IPS-18c (cell line): ENCODE data around the gene PRSS48.
"Not testable (repeated sequence)": the region's sequence is repeated elsewhere in the genome, so short reads cannot be mapped to it uniquely, and the experiment has no call there.

ENCODE experiments used
- H3K4me3 ChIP-seq: 2 replicates; pipeline ENCODE4 v1.7.0; 2013; ENCODE audit warnings: low read depth, mild to moderate bottlenecking, low read length, moderate library complexity; ENCODE audit not compliant: insufficient read depth
- H3K9me3 ChIP-seq: one replicate; pipeline ENCODE4 v1.6.1; 2013; ENCODE audit warnings: mild to moderate bottlenecking, low read length, moderate library complexity; ENCODE audit not compliant: control insufficient read depth, insufficient read depth

PRSS48 gene

GRCh38 chr4:151255226-151255625 lies 21.7 kb upstream of the PRSS48 start:
- not testable (repeated sequence) for H3K9me3 ChIP-seq, H3K4me3 ChIP-seq

GRCh38 chr4:151255680-151256079 lies 21.3 kb upstream of the PRSS48 start:
- not testable (repeated sequence) for H3K4me3 ChIP-seq, H3K9me3 ChIP-seq

GRCh38 chr4:151256134-151256533 lies 20.8 kb upstream of the PRSS48 start:
- Histone ChIP-seq H3K4me3 (no peak overlapping the region), H3K9me3 (peaks cover 3% of the 10 kb centered on the region)

GRCh38 chr4:151257704-151258103 lies 19.3 kb upstream of the PRSS48 start:
- Histone ChIP-seq H3K4me3 (no peak overlapping the region), H3K9me3 (peaks cover 4% of the 10 kb centered on the region)

- peaks cover 4% of the 10 kb centered on the region for H3K9me3 ChIP-seq
- no peak overlapping the region for H3K4me3 ChIP-seq
These were observed 17.2 kb upstream of the PRSS48 start for GRCh38 chr4:151259752-151260151.

GRCh38 chr4:151260526-151260925 lies 16.4 kb upstream of the PRSS48 start:
- Histone ChIP-seq H3K4me3 (no peak overlapping the region), H3K9me3 (peaks cover 4% of the 10 kb centered on the region)

- Histone ChIP-seq H3K9me3 (peaks cover 2% of the 10 kb centered on the region), H3K4me3 (no peak overlapping the region)
These were observed 13.5 kb upstream of the PRSS48 start for GRCh38 chr4:151263455-151263854.

- H3K4me3 ChIP-seq: no peak overlapping the region
- H3K9me3 ChIP-seq: no peaks in the 10 kb centered on the region
These were observed 10.5 kb upstream of the PRSS48 start for GRCh38 chr4:151266497-151266896.

- Histone ChIP-seq H3K4me3 (no peak overlapping the region), H3K9me3 (no peaks in the 10 kb centered on the region)
These were observed 9.9 kb upstream of the PRSS48 start for GRCh38 chr4:151267104-151267503.

- Histone ChIP-seq H3K9me3 (no peaks in the 10 kb centered on the region), H3K4me3 (no peak overlapping the region)
These were observed 9.0 kb upstream of the PRSS48 start for GRCh38 chr4:151267822-151268535.

- H3K9me3 ChIP-seq, H3K4me3 ChIP-seq: not testable (repeated sequence)
These were observed 8.1 kb upstream of the PRSS48 start for GRCh38 chr4:151268905-151269304.

- H3K4me3 ChIP-seq: no peak overlapping the region
- H3K9me3 ChIP-seq: no peaks in the 10 kb centered on the region
These were observed 7.7 kb downstream of the PRSS48 start for GRCh38 chr4:151284534-151285245.

- H3K9me3 ChIP-seq: no peaks in the 10 kb centered on the region
These were observed 10.4 kb downstream of the PRSS48 start for GRCh38 chr4:151287409-151287808.

GRCh38 chr4:151291485-151291884 lies 14.5 kb downstream of the PRSS48 start:
- Histone ChIP-seq H3K4me3 (no peak overlapping the region), H3K9me3 (no peaks in the 10 kb centered on the region)

More at GRCh38 chr4:151287409-151287808, 10.4 kb downstream of the PRSS48 start:
- no peak overlapping the region for H3K4me3 ChIP-seq

GRCh38 chr4:151292038-151292437 lies 15.1 kb downstream of the PRSS48 start:
- H3K9me3 ChIP-seq: no peaks in the 10 kb centered on the region
- no peak overlapping the region for H3K4me3 ChIP-seq

- Histone ChIP-seq H3K9me3 (no peaks in the 10 kb centered on the region), H3K4me3 (no peak overlapping the region)
These were observed 18.0 kb downstream of the PRSS48 start for GRCh38 chr4:151294833-151295496.

- no peaks in the 10 kb centered on the region for H3K9me3 ChIP-seq
- H3K4me3 ChIP-seq: no peak overlapping the region
These were observed 19.3 kb downstream of the PRSS48 start for GRCh38 chr4:151296227-151296626.

GRCh38 chr4:151297170-151297569 lies 20.2 kb downstream of the PRSS48 start:
- Histone ChIP-seq H3K9me3 (no peaks in the 10 kb centered on the region), H3K4me3 (no peak overlapping the region)
